GM23338 (cell line): ENCODE results near the gene AGRP. TPM values are rescaled to one million over a fixed set of nuclear protein-coding genes. Genes with fewer than 3 reads are reported as not detected.

Source experiments
- ATAC-seq: fragments of 200-7000 bp; cut with Tn5 transposase; 3 replicates; pipeline ENCODE4 v1.9.1; 2020
- DNase-seq: peaks from one replicate; pipeline ENCODE4 v3.0.0-alpha.2; 2015; ENCODE audit warnings: low spot score
- H2AFZ ChIP-seq: fragments of 200-600 bp; sonication (generic); 2 replicates; pipeline ENCODE4 v1.8.0; 2016; ENCODE audit warnings: antibody characterized with exemption, mild to moderate bottlenecking, moderate library complexity
- H3F3A ChIP-seq: fragments of 200-600 bp; sonication (generic); replicated peaks from 2 replicates; pipeline ENCODE4 v1.8.0; 2017; ENCODE audit warnings: antibody characterized with exemption, mixed run types, low read depth
- H3K27ac ChIP-seq: fragments of 200-600 bp; sonication (generic); 2 replicates; pipeline ENCODE4 v1.6.1; 2016; ENCODE audit warnings: low read depth
- H3K27me3 ChIP-seq: fragments of 200-600 bp; sonication (generic); 2 replicates; pipeline ENCODE4 v1.8.0; 2016; ENCODE audit warnings: mild to moderate bottlenecking, mixed run types, moderate library complexity; ENCODE audit not compliant: insufficient read depth
- H3K36me3 ChIP-seq: fragments of 200-600 bp; sonication (generic); 2 replicates; pipeline ENCODE4 v1.8.0; 2016; ENCODE audit warnings: mild to moderate bottlenecking; ENCODE audit not compliant: insufficient read depth
- H3K4me1 ChIP-seq: fragments of 200-600 bp; sonication (generic); 2 replicates; pipeline ENCODE4 v1.8.0; 2016; ENCODE audit warnings: mild to moderate bottlenecking, moderate library complexity; ENCODE audit not compliant: insufficient read depth
- H3K4me2 ChIP-seq: fragments of 200-600 bp; sonication (generic); 2 replicates; pipeline ENCODE4 v1.7.1; 2017; ENCODE audit warnings: mixed run types
- H3K4me3 ChIP-seq: fragments of 200-600 bp; sonication (generic); 2 replicates; pipeline ENCODE4 v1.6.1; 2016; ENCODE audit warnings: mixed run types
- H3K79me2 ChIP-seq: fragments of 200-600 bp; sonication (generic); replicated peaks from 2 replicates; pipeline ENCODE4 v1.8.0; 2017; ENCODE audit warnings: mild to moderate bottlenecking; ENCODE audit not compliant: insufficient read depth
- H3K9me2 ChIP-seq: fragments of 200-600 bp; sonication (generic); 2 replicates; pipeline ENCODE4 v1.8.0; 2017; ENCODE audit not compliant: insufficient read depth
- H4K20me1 ChIP-seq: fragments of 200-600 bp; sonication (generic); replicated peaks from 2 replicates; pipeline ENCODE4 v1.8.0; 2017; ENCODE audit warnings: mild to moderate bottlenecking; ENCODE audit not compliant: insufficient read depth
- H3K27ac Mint-ChIP-seq: 2 replicates; pipeline ENCODE4 v1.8.0; 2020; ENCODE audit warnings: inconsistent platforms, mild to moderate bottlenecking, moderate library complexity, mixed read lengths
- H3K27me3 Mint-ChIP-seq: 3 replicates; pipeline ENCODE4 v1.8.0; 2022; ENCODE audit warnings: low read depth, mild to moderate bottlenecking, moderate library complexity, mixed read lengths, inconsistent platforms; ENCODE audit not compliant: insufficient read depth, poor library complexity
- H3K36me3 Mint-ChIP-seq: 3 replicates; pipeline ENCODE4 v1.8.0; 2021; ENCODE audit warnings: low read depth, mild to moderate bottlenecking, inconsistent platforms, moderate library complexity, mixed read lengths
- H3K4me1 Mint-ChIP-seq: 3 replicates; pipeline ENCODE4 v1.8.0; 2020; ENCODE audit warnings: mild to moderate bottlenecking, inconsistent platforms, mixed read lengths
- H3K4me3 Mint-ChIP-seq: 3 replicates; pipeline ENCODE4 v1.8.0; 2021; ENCODE audit warnings: moderate library complexity, mild to moderate bottlenecking, inconsistent platforms, mixed read lengths
- H3K9me3 Mint-ChIP-seq: 3 replicates; pipeline ENCODE4 v1.8.0; 2020; ENCODE audit warnings: moderate library complexity, mild to moderate bottlenecking, inconsistent platforms, mixed read lengths
- CREB1 ChIP-seq: fragments of 250-450 bp; sonication (Bioruptor Pico); IDR thresholded peaks from 2 replicates; pipeline ENCODE4 v1.5.0; 2020; ENCODE audit warnings: low read depth, mild to moderate bottlenecking, moderate library complexity
- EZH2 ChIP-seq: fragments of 200-600 bp; sonication (generic); IDR thresholded peaks from one replicate; pipeline ENCODE4 v1.8.0; 2017; ENCODE audit warnings: antibody characterized with exemption, mild to moderate bottlenecking, low read depth; ENCODE audit not compliant: unreplicated experiment
- EZH2phosphoT487 ChIP-seq: fragments of 200-600 bp; sonication (generic); IDR thresholded peaks from one replicate; pipeline ENCODE4 v1.8.1; 2018; ENCODE audit warnings: antibody characterized with exemption; ENCODE audit not compliant: unreplicated experiment
- JUNB ChIP-seq: IDR thresholded peaks from one replicate; pipeline ENCODE4 v1.6.1; 2016; ENCODE audit warnings: antibody characterized with exemption; ENCODE audit not compliant: unreplicated experiment
- NANOG ChIP-seq: IDR thresholded peaks from 2 replicates; pipeline ENCODE4 v1.6.1; 2016; ENCODE audit warnings: antibody characterized with exemption, borderline replicate concordance
- POLR2AphosphoS5 ChIP-seq: IDR thresholded peaks from 2 replicates; pipeline ENCODE4 v1.6.1; 2016; ENCODE audit warnings: antibody characterized with exemption, low read depth
- STAT1 ChIP-seq: IDR thresholded peaks from one replicate; pipeline ENCODE4 v1.6.1; 2016; ENCODE audit warnings: antibody characterized with exemption; ENCODE audit not compliant: unreplicated experiment
- ZNF114 ChIP-seq: fragments of 250-450 bp; sonication (Bioruptor Pico); IDR thresholded peaks from 2 replicates; pipeline ENCODE4 v1.5.0; 2020; ENCODE audit warnings: mild to moderate bottlenecking, moderate library complexity
- ZNF331 ChIP-seq: fragments of 250-450 bp; sonication (Bioruptor Pico); IDR thresholded peaks from 2 replicates; pipeline ENCODE4 v1.5.0; 2020; ENCODE audit warnings: low read depth, mild to moderate bottlenecking, moderate library complexity
- polyA plus RNA-seq: library from polyadenylated mRNA; unstranded; fragments of >200 nt; fragmentation: Nextera tagmentation; extraction: Ambion mirVana; gene quantifications from 2 replicates; pipeline ENCODE4 v1.2.1, GENCODE V29; 2016
- total RNA-seq: library from RNA; depleted of rRNA; stranded (reverse); fragments of >200 nt; shearing (Covaris generic); gene quantifications from 2 replicates; pipeline ENCODE4 v1.2.3, GENCODE V29; 2014
- TF ChIP-seq, protein P1 (sequence below): IDR thresholded peaks from 2 replicates; pipeline ENCODE4 v1.6.1; 2016; ENCODE audit warnings: antibody characterized with exemption
- TF ChIP-seq, protein P2 (sequence below): IDR thresholded peaks from one replicate; pipeline ENCODE4 v1.6.1; 2018; ENCODE audit warnings: antibody characterized with exemption; ENCODE audit not compliant: unreplicated experiment
- TF ChIP-seq, protein P3 (sequence below): fragments of 250-450 bp; sonication (Bioruptor Pico); IDR thresholded peaks from 2 replicates; pipeline ENCODE4 v1.5.0; 2020; ENCODE audit warnings: mild to moderate bottlenecking, moderate library complexity
- TF ChIP-seq, protein P4 (sequence below), 2 experiments: fragments of 200-600 bp in 1 of 2; sonication (generic) in 1 of 2; conservative IDR thresholded peaks; 2 replicates each; pipeline versions ENCODE4 v1.5.1 to v1.6.1; 2016 to 2017; ENCODE audit warnings: antibody characterized with exemption in 2 of 2, low read depth in 2 of 2, mild to moderate bottlenecking in 2 of 2, moderate library complexity in 1 of 2

The AGRP gene
- total and polyA plus RNA-seq, 2 experiments from 2014 or later, result not detected

DNA sequence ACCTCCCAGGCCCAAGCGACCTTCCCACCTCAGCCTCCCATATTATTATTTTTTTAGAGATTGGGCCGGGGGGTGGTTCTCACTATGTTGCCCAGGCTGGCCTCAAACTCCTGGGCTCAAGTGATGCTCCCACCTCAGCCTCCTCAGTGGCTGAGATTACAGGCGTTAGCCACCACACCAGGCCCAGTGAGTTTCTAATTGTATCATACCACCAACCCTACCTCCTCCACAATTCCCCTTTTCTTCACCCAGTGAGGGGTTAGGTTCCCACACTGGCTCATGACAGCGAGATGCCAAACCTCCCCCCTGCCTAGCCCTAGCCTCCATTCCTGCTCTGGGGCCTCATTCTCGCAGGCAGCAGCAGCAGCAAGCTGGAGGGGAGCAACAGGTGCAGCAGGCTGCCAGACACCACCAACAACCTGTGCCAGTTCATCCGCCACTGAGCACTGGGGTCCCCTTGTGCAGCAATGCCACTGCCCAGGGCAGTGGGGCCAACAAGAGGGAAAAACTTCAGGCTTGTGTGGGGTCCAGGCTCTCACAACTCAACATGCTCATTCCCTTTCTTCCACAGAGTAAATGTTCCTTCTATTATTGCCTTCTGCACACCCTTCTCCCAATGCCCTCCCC, 11.5 kb downstream of the AGRP start:
- no peak overlapping the region for H2AFZ ChIP-seq
- H3K4me1 ChIP-seq, result no peaks in the 10 kb centered on the region
- H3K9me3 Mint-ChIP-seq, result no peaks in the 10 kb centered on the region; the same call in 2 of the 3 replicates
- peaks cover 4% of the 10 kb centered on the region for H4K20me1 ChIP-seq
- H3K36me3 Mint-ChIP-seq, result no peaks in the 10 kb centered on the region
- no peak overlapping the region for H3K27ac Mint-ChIP-seq
- H3K4me3 ChIP-seq, result no peak overlapping the region
- no peaks in the 10 kb centered on the region for H3K27me3 ChIP-seq
- H3K4me1 Mint-ChIP-seq, result no peaks in the 10 kb centered on the region
- H3K4me3 Mint-ChIP-seq, result no peak overlapping the region
- TF ChIP-seq ZNF114 (no peak), EZH2phosphoT487 (no peak), ZNF331 (CRISPR knock-in tag) (no peak), POLR2AphosphoS5 (no peak), NANOG (no peak), EZH2 (no peak), STAT1 (no peak), CREB1 (CRISPR knock-in tag) (no peak), JUNB (no peak)
- TF ChIP-seq, protein P1, sequence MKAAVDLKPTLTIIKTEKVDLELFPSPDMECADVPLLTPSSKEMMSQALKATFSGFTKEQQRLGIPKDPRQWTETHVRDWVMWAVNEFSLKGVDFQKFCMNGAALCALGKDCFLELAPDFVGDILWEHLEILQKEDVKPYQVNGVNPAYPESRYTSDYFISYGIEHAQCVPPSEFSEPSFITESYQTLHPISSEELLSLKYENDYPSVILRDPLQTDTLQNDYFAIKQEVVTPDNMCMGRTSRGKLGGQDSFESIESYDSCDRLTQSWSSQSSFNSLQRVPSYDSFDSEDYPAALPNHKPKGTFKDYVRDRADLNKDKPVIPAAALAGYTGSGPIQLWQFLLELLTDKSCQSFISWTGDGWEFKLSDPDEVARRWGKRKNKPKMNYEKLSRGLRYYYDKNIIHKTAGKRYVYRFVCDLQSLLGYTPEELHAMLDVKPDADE, result no peak
- TF ChIP-seq, protein P2, sequence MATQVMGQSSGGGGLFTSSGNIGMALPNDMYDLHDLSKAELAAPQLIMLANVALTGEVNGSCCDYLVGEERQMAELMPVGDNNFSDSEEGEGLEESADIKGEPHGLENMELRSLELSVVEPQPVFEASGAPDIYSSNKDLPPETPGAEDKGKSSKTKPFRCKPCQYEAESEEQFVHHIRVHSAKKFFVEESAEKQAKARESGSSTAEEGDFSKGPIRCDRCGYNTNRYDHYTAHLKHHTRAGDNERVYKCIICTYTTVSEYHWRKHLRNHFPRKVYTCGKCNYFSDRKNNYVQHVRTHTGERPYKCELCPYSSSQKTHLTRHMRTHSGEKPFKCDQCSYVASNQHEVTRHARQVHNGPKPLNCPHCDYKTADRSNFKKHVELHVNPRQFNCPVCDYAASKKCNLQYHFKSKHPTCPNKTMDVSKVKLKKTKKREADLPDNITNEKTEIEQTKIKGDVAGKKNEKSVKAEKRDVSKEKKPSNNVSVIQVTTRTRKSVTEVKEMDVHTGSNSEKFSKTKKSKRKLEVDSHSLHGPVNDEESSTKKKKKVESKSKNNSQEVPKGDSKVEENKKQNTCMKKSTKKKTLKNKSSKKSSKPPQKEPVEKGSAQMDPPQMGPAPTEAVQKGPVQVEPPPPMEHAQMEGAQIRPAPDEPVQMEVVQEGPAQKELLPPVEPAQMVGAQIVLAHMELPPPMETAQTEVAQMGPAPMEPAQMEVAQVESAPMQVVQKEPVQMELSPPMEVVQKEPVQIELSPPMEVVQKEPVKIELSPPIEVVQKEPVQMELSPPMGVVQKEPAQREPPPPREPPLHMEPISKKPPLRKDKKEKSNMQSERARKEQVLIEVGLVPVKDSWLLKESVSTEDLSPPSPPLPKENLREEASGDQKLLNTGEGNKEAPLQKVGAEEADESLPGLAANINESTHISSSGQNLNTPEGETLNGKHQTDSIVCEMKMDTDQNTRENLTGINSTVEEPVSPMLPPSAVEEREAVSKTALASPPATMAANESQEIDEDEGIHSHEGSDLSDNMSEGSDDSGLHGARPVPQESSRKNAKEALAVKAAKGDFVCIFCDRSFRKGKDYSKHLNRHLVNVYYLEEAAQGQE, result no peak
- TF ChIP-seq, protein P3, sequence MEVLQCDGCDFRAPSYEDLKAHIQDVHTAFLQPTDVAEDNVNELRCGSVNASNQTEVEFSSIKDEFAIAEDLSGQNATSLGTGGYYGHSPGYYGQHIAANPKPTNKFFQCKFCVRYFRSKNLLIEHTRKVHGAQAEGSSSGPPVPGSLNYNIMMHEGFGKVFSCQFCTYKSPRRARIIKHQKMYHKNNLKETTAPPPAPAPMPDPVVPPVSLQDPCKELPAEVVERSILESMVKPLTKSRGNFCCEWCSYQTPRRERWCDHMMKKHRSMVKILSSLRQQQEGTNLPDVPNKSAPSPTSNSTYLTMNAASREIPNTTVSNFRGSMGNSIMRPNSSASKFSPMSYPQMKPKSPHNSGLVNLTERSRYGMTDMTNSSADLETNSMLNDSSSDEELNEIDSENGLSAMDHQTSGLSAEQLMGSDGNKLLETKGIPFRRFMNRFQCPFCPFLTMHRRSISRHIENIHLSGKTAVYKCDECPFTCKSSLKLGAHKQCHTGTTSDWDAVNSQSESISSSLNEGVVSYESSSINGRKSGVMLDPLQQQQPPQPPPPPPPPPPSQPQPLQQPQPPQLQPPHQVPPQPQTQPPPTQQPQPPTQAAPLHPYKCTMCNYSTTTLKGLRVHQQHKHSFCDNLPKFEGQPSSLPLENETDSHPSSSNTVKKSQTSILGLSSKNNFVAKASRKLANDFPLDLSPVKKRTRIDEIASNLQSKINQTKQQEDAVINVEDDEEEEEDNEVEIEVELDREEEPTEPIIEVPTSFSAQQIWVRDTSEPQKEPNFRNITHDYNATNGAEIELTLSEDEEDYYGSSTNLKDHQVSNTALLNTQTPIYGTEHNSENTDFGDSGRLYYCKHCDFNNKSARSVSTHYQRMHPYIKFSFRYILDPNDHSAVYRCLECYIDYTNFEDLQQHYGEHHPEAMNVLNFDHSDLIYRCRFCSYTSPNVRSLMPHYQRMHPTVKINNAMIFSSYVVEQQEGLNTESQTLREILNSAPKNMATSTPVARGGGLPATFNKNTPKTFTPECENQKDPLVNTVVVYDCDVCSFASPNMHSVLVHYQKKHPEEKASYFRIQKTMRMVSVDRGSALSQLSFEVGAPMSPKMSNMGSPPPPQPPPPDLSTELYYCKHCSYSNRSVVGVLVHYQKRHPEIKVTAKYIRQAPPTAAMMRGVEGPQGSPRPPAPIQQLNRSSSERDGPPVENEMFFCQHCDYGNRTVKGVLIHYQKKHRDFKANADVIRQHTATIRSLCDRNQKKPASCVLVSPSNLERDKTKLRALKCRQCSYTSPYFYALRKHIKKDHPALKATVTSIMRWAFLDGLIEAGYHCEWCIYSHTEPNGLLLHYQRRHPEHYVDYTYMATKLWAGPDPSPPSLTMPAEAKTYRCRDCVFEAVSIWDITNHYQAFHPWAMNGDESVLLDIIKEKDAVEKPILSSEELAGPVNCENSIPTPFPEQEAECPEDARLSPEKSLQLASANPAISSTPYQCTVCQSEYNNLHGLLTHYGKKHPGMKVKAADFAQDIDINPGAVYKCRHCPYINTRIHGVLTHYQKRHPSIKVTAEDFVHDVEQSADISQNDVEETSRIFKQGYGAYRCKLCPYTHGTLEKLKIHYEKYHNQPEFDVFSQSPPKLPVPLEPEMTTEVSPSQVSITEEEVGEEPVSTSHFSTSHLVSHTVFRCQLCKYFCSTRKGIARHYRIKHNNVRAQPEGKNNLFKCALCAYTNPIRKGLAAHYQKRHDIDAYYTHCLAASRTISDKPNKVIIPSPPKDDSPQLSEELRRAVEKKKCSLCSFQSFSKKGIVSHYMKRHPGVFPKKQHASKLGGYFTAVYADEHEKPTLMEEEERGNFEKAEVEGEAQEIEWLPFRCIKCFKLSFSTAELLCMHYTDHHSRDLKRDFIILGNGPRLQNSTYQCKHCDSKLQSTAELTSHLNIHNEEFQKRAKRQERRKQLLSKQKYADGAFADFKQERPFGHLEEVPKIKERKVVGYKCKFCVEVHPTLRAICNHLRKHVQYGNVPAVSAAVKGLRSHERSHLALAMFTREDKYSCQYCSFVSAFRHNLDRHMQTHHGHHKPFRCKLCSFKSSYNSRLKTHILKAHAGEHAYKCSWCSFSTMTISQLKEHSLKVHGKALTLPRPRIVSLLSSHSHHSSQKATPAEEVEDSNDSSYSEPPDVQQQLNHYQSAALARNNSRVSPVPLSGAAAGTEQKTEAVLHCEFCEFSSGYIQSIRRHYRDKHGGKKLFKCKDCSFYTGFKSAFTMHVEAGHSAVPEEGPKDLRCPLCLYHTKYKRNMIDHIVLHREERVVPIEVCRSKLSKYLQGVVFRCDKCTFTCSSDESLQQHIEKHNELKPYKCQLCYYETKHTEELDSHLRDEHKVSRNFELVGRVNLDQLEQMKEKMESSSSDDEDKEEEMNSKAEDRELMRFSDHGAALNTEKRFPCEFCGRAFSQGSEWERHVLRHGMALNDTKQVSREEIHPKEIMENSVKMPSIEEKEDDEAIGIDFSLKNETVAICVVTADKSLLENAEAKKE, result no peak
- TF ChIP-seq, protein P4, sequence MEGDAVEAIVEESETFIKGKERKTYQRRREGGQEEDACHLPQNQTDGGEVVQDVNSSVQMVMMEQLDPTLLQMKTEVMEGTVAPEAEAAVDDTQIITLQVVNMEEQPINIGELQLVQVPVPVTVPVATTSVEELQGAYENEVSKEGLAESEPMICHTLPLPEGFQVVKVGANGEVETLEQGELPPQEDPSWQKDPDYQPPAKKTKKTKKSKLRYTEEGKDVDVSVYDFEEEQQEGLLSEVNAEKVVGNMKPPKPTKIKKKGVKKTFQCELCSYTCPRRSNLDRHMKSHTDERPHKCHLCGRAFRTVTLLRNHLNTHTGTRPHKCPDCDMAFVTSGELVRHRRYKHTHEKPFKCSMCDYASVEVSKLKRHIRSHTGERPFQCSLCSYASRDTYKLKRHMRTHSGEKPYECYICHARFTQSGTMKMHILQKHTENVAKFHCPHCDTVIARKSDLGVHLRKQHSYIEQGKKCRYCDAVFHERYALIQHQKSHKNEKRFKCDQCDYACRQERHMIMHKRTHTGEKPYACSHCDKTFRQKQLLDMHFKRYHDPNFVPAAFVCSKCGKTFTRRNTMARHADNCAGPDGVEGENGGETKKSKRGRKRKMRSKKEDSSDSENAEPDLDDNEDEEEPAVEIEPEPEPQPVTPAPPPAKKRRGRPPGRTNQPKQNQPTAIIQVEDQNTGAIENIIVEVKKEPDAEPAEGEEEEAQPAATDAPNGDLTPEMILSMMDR (conservative IDR thresholded peaks at IDR 0.05; ENCODE audit: low read depth in 2 of 2), result no peak
- H3K27me3 Mint-ChIP-seq, result peaks cover 1% of the 10 kb centered on the region
- H3K36me3 ChIP-seq, result no peaks in the 10 kb centered on the region
- no peaks in the 10 kb centered on the region for H3F3A ChIP-seq
- peaks cover 22% of the 10 kb centered on the region for H3K79me2 ChIP-seq
- no peaks in the 10 kb centered on the region for H3K9me2 ChIP-seq
- no peak overlapping the region for H3K4me2 ChIP-seq
- ATAC-seq, result no peak
- no peak for DNase-seq
- H3K27ac ChIP-seq, result no peak overlapping the region
